NCI-H1105 treated with DMSO at 0.1 percent for 48 hours (cell line): ENCODE data around the gene AKR1C4.

Experiments used
- DNase-seq: peaks from one replicate; lab custom pipeline; 2025; lab: John Stamatoyannopoulos, UW

AKR1C4 gene

GRCh38 chr10:5266804-5267203 is 70.2 kb downstream of the AKR1C4 start:
- DNase-seq: no peak

GRCh38 chr10:5268234-5268633 is 71.6 kb downstream of the AKR1C4 start:
- no peak for DNase-seq
